HG02588 (cell line): ENCODE measurements around the gene ZNF628.

Source experiments
- ATAC-seq: cut with Tn5 transposase; IDR thresholded peaks from one replicate; pipeline ENCODE4 v1.9.1; 2021; ENCODE audit warnings: mild to moderate bottlenecking, moderate library complexity; ENCODE audit not compliant: unreplicated experiment

The ZNF628 gene

DNA sequence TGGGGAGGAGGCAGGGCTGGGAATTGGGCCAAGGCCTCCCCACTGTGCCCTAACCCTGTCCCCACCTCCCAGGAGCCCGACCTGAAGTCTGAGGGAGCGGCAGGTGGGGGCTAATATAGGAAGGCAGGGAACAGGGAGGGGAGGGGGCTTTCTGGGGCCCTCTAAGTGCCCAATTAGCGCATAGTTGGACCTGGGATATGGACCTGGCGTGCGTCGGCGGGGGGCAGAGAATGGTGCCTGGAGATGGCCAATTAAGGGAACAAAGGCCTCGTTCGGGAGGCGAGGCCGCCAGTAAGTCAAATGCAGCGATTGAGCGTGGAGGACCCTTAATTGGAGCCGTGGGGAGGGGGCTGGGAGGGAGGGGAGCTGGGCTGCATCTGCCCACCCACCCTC, 11.8 kb upstream of the ZNF628 start, which contains the start of gene C19orf85:
C19orf85 (minus strand) TSS at position 90 of the 393 bp plus-strand sequence. CDS start 197 bp downstream, outside the sequence.
- ATAC-seq, result no peak

GRCh38 chr19:55465460-55466240, 10.8 kb upstream of the ZNF628 start:
- ATAC-seq, result no peak

DNA sequence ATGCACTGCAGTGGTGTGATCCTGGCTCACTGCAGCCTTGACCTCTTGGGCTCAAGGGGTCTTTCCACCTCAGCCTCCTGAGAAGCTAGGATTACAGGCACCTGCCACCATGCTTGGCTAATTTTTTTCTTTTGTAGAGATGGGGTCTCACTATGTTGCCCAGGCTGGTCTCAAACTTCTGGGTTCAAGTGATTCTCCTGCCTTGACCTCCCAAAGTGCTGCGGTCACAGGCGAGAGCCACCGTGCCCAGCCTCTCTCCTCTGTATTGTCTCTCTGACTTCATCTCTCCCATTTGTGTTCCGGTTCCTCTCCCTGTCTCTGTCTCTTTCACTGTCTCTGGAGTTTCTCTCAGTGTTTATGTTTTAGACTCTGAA, 10.2 kb upstream of the ZNF628 start:
- no peak for ATAC-seq

GRCh38 chr19:55467236-55468053, 9.0 kb upstream of the ZNF628 start:
- ATAC-seq, result no peak

GRCh38 chr19:55468054-55468393, 8.4 kb upstream of the ZNF628 start:
- no peak for ATAC-seq

- ATAC-seq, result no peak
Measured at GRCh38 chr19:55471266-55471665, 5.2 kb upstream of the ZNF628 start.

- ATAC-seq, result no peak
Measured at GRCh38 chr19:55472463-55472862, 4.0 kb upstream of the ZNF628 start.

DNA sequence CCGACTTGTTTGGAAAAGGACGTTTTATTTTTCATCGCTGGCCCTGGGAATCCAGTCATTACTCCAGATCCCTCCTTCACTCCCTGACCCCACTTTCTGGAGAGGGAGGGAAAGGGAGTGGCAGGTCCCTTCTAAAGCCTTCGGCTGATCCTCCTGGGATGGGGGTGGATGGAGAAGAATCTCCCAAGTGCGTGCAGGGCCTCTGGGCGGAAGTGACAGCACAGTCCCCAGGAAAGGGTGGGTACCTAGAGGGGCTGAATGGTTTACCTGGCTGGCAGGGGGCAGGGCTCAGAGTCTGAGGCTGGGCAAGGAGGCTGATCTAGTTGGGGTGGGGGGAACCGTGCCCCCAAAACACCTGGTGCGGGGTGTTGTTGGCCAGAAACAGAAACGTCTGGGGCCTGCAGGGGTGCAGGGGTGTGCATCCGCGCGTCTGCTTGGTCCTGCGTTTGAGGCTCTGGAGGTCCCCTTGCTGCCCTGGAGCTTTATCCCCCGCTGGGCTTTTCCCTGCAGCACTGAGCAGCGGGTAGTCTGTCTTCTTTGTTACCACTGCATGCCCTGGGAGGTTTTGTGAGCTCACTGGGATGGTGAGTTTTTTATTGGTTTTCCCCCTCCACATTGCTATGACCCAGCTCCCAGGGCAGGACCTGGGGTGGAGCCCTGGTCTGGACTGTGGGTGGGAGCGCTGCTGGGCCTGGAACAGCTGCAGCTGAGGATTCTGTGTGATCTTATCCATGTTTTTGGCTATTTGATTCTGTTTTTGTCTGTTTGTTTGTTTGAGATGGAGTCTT, 3.0 kb upstream of the ZNF628 start:
- no peak for ATAC-seq

GRCh38 chr19:55474269-55475265, 1.9 kb upstream of the ZNF628 start:
- no peak for ATAC-seq

DNA sequence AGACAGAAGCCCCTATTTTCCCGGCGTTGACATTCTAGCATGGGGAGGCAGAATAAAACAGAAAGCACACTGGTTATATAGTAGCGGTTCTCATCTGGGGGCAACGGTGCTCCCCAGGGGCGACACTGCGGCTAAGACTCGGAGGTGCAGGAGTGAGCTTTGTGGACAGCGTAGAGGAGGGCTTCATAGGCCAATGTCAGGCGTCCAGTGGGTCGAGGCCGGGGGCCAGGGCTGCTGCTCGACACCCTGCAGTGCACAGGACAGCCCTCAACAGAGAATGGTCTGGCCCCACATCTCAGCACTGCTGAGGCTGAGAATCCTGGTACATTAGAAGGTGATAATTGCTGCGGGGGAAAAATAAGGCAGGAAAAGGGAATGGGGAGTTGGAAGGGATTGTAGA, 1.5 kb downstream of the ZNF628 start:
- ATAC-seq, result no peak

DNA sequence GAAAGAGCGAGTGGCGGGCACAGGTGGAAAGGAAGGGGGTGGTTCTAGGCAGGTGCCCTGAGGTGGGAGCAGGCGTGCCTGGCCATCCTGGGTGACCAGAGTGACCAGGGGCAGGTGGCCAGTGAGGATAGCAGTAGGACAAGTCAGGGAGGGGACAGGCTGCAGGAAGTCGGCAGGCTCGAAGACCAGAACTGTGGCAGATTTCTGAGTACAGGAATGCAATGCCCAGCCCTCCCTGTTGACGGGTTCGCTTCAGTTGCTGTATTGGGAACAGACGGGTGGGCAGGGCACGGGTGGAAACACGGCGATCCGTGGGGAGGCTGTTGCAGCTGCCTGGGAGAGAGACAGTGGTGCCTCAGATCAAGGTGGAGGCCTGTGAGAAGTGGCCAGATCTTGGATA, 1.9 kb downstream of the ZNF628 start:
- ATAC-seq, result no peak

DNA sequence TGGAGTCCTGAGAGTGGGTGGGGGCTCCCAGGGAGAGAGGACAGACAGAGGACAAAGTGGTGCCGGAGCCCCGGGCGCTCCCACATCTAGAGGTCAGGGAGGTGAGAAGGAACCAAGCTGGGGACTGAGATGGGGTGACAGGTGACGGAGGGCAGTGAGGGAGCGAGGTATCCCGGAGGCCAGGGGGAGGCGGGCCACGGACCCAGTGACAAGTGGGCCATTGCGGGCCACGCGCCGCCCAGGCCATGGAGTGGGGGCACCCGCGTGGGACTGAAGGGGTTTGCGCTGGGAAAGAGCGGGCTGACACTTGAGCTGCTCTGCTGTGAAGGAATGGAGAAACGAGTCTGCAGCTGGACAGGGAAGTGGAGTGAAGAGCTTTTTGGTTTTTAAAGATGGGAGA, 2.6 kb downstream of the ZNF628 start:
- no peak for ATAC-seq

DNA sequence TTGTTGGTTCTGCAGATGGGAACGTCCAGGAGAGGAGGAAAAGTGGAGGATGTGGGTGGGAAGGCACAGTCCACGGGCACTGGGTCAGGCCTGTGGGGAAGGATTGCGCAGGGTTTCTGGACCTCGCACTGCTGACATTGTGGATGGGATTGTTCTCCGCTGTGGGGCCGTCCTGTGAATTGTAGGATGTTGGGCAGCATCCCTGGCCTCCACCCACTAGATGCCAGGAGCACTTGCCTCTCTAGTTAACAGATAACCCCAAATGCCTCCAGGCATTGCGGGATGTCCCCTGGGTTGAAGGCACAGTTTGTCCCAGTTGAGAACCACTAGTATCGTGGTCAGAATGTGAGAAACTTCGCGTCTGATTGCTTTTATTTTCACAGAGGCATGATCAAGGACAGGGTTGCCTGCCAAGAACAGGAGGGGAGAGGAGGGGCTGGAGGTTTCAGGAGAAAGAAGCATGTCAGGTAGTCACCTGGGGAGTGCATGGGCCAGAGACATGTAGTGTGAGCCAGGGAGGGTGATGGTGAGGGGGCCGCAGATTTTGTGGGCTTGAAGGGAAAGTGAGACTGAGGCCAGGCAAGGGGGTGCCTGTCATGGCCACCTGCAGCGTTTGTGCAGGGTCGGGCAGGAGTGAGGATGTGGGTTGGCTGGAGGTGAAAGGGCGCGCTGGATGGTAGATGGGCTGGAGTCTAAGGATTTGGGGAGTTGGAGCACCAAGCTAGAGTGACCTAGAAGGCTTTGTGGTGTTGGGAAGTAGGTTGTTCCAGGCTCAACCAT, 3.2 kb downstream of the ZNF628 start:
- no peak for ATAC-seq

- no peak for ATAC-seq
Measured at GRCh38 chr19:55481148-55481793, 4.9 kb downstream of the ZNF628 start.

DNA sequence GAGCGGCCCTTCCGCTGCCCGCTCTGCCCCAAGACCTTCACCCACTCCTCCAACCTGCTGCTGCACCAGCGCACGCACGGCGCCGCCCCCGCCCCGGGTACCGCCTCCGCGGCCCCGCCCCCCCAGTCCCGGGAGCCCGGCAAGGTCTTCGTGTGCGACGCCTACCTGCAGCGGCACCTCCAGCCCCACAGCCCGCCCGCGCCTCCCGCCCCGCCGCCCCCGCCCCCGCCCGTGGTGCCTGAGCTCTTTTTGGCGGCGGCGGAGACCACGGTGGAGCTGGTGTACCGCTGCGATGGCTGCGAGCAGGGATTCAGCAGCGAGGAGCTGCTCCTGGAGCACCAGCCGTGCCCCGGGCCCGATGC, 5.4 kb downstream of the ZNF628 start:
- no peak for ATAC-seq

DNA sequence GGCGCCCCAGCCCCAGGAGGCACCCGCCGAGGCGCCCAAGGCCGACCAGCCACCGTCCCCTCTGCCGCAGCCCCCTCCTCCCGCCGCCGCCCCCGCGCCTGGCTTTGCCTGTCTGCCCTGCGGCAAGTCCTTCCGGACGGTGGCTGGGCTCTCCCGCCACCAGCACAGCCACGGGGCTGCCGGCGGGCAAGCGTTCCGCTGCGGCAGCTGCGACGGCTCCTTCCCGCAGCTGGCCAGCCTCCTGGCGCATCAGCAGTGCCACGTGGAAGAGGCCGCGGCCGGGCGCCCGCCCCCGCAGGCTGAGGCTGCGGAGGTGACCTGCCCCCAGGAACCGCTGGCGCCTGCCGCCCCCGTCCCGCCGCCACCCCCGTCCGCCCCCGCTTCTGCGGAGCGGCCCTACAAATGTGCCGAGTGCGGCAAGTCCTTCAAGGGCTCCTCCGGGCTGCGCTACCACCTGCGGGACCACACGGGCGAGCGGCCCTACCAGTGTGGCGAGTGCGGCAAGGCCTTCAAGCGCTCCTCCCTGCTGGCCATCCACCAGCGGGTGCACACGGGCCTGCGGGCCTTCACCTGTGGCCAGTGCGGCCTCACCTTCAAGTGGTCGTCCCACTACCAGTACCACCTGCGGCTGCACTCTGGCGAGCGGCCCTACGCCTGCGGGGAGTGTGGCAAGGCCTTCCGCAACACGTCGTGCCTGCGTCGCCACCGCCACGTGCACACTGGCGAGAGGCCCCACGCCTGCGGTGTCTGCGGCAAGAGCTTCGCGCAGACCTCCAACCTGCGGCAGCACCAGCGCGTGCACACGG, 5.9 kb downstream of the ZNF628 start:
- no peak for ATAC-seq

GRCh38 chr19:55482967-55483705, 6.7 kb downstream of the ZNF628 start:
- no peak for ATAC-seq
